Fibroblast of skin of left biceps (primary cell): ENCODE data around the gene SULT1A1.
"Not testable (repeated sequence)": the region's sequence is repeated elsewhere in the genome, so short reads cannot be mapped to it uniquely, and the experiment has no call there.

Experiments
- DNase-seq, 2 experiments: peaks; one replicate each; pipeline ENCODE4 v3.0.0-alpha.2; 2013; ENCODE audit warnings: low read depth in 2 of 2

SULT1A1 gene

GRCh38 chr16:28609631-28610594 is at the start of gene SULT1A1:
Gene SULT1A1 (minus strand): TSS chr16:28610044. CDS start chr16:28608855, 1,189 bp downstream.
- DNase-seq = no peak

- DNase-seq = not testable (repeated sequence)
These were observed 30.1 kb upstream of the SULT1A1 start for GRCh38 chr16:28639959-28640358.

- DNase-seq = not testable (repeated sequence)
These were observed 28.5 kb upstream of the SULT1A1 start for GRCh38 chr16:28638359-28638758.

- DNase-seq = not testable (repeated sequence)
These were observed 27.9 kb upstream of the SULT1A1 start, which contains the start of gene NPIPB8 for GRCh38 chr16:28637765-28638164. Gene NPIPB8 (plus strand): TSS chr16:28638065. CDS start chr16:28638361, 296 bp downstream.

GRCh38 chr16:28636093-28636823 is 26.4 kb upstream of the SULT1A1 start:
- DNase-seq = peak; percentile 1 to 5

GRCh38 chr16:28630905-28631304 is 21.1 kb upstream of the SULT1A1 start:
- not testable (repeated sequence) for DNase-seq

GRCh38 chr16:28623172-28623711 is 13.4 kb upstream of the SULT1A1 start:
- no peak for DNase-seq

GRCh38 chr16:28622532-28623171 is 12.8 kb upstream of the SULT1A1 start:
- not testable (repeated sequence) for DNase-seq

GRCh38 chr16:28621481-28622155 is 11.8 kb upstream of the SULT1A1 start:
- DNase-seq = no peak

GRCh38 chr16:28620316-28620715 is 10.5 kb upstream of the SULT1A1 start:
- DNase-seq = not testable (repeated sequence)

- DNase-seq = no peak
These were observed 8.0 kb upstream of the SULT1A1 start for GRCh38 chr16:28617874-28618273.

- no peak for DNase-seq
These were observed 6.8 kb upstream of the SULT1A1 start for GRCh38 chr16:28616636-28617035.

- DNase-seq = not testable (repeated sequence)
These were observed 6.4 kb upstream of the SULT1A1 start for GRCh38 chr16:28616224-28616577.

- not testable (repeated sequence) for DNase-seq
These were observed 5.8 kb upstream of the SULT1A1 start for GRCh38 chr16:28615486-28616223.

- DNase-seq = not testable (repeated sequence)
These were observed 4.7 kb upstream of the SULT1A1 start for GRCh38 chr16:28614561-28614960.

GRCh38 chr16:28613912-28614311 is 4.1 kb upstream of the SULT1A1 start:
- DNase-seq = not testable (repeated sequence)

- not testable (repeated sequence) for DNase-seq
These were observed 2.8 kb upstream of the SULT1A1 start for GRCh38 chr16:28612359-28613280.

GRCh38 chr16:28610595-28611191 is 849 bp upstream of the SULT1A1 start:
- DNase-seq = no peak
